OCI-LY3 (cell line): ENCODE results near the gene CTAG1B.
"Not testable (repeated sequence)": the region's sequence is repeated elsewhere in the genome, so short reads cannot be mapped to it uniquely, and the experiment has no call there.

Experiments
- H2AFZ ChIP-seq: fragments of 200-600, 300-600 bp; shearing (Covaris generic); 2 replicates; pipeline ENCODE4 v1.6.0; 2014; ENCODE audit warnings: antibody characterized with exemption, low read depth, low read length
- H3K27ac ChIP-seq: fragments of 200-600, 300-600 bp; sonication (generic); 2 replicates; pipeline ENCODE4 v1.5.1; 2014; ENCODE audit warnings: mild to moderate bottlenecking, low read length, moderate library complexity, mixed read lengths
- H3K27me3 ChIP-seq: fragments of 200-600, 300-600 bp; sonication (generic); 2 replicates; pipeline ENCODE4 v1.6.1; 2014; ENCODE audit warnings: low read depth, low read length, mixed read lengths
- H3K36me3 ChIP-seq: fragments of 200-600, 300-600 bp; sonication (generic); replicated peaks from 2 replicates; pipeline ENCODE3; 2014; ENCODE audit warnings: low read depth, low read length, mixed read lengths
- H3K4me1 ChIP-seq: fragments of 300-600, 200-600 bp; sonication (generic); 2 replicates; pipeline ENCODE4 v1.6.1; 2014; ENCODE audit warnings: low read length, mixed read lengths
- H3K4me2 ChIP-seq: fragments of 200-600, 300-600 bp; sonication (generic); 2 replicates; pipeline ENCODE4 v1.6.1; 2014; ENCODE audit warnings: low read length, mixed read lengths
- H3K4me3 ChIP-seq: fragments of 300-600, 200-600 bp; sonication (generic); 2 replicates; pipeline ENCODE4 v1.5.1; 2014; ENCODE audit warnings: antibody characterized with exemption, mild to moderate bottlenecking, low read length, moderate library complexity
- H3K79me2 ChIP-seq: fragments of 300-600, 200-600 bp; shearing (Covaris generic); 2 replicates; pipeline ENCODE4 v1.6.1; 2014; ENCODE audit warnings: mild to moderate bottlenecking, low read length, mixed read lengths
- H3K9ac ChIP-seq: fragments of 300-600, 200-600 bp; shearing (Covaris generic); 2 replicates; pipeline ENCODE4 v1.6.0; 2014; ENCODE audit warnings: mild to moderate bottlenecking, low read length, moderate library complexity
- H3K9me3 ChIP-seq: fragments of 200-600, 300-600 bp; shearing (Covaris generic); 2 replicates; pipeline ENCODE4 v1.6.1; 2014; ENCODE audit warnings: low read length, mixed read lengths; ENCODE audit not compliant: insufficient read depth
- H4K20me1 ChIP-seq: fragments of 200-600, 300-600 bp; sonication (generic); 2 replicates; pipeline ENCODE4 v1.6.1; 2016; ENCODE audit warnings: low read length, mixed read lengths; ENCODE audit not compliant: insufficient read depth
- EZH2phosphoT487 ChIP-seq: fragments of 200-600 bp; shearing (Covaris generic); IDR thresholded peaks from 2 replicates; pipeline ENCODE4 v1.6.1; 2018; ENCODE audit warnings: antibody characterized with exemption, mixed run types, low read depth
- TF ChIP-seq, protein P1 (sequence below): fragments of 200-600, 300-600 bp; sonication (generic); IDR thresholded peaks from 2 replicates; pipeline ENCODE4 v1.5.1; 2014; ENCODE audit warnings: antibody characterized with exemption, low read length, low read depth

The CTAG1B gene

DNA sequence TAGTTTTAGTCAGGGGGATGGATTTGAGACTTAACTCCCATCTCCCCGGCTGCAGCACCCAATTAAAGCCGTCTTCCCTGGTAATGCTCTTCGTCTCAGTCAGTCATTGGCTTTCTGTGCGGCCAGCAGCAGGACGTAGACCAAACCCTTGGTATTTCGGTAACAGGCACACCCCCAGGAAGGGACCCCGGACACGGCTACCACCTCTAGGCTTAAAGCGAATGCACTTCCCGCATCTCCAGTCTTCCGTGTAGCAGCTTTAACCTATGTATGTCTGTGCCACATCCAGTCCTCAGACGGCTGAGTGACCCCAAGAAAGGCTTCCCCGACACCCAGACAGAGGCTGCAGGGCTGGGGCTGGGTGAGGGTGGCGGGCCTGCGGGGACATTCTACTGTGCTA is 35.8 kb upstream of the CTAG1B start:
- no peaks in the 10 kb centered on the region for H4K20me1 ChIP-seq
- H3K9ac ChIP-seq = no peak overlapping the region
- no peaks in the 10 kb centered on the region for H3K27me3 ChIP-seq
- no peak overlapping the region for H3K27ac ChIP-seq
- no peaks in the 10 kb centered on the region for H3K79me2 ChIP-seq
- H3K4me2 ChIP-seq = no peak overlapping the region
- H3K9me3 ChIP-seq = no peaks in the 10 kb centered on the region
- H3K4me3 ChIP-seq = no peak overlapping the region
- no peaks in the 10 kb centered on the region for H3K36me3 ChIP-seq
- no peaks in the 10 kb centered on the region for H3K4me1 ChIP-seq
- H2AFZ ChIP-seq = no peak overlapping the region
- no peak for TF ChIP-seq EZH2phosphoT487
- TF ChIP-seq, protein P1, sequence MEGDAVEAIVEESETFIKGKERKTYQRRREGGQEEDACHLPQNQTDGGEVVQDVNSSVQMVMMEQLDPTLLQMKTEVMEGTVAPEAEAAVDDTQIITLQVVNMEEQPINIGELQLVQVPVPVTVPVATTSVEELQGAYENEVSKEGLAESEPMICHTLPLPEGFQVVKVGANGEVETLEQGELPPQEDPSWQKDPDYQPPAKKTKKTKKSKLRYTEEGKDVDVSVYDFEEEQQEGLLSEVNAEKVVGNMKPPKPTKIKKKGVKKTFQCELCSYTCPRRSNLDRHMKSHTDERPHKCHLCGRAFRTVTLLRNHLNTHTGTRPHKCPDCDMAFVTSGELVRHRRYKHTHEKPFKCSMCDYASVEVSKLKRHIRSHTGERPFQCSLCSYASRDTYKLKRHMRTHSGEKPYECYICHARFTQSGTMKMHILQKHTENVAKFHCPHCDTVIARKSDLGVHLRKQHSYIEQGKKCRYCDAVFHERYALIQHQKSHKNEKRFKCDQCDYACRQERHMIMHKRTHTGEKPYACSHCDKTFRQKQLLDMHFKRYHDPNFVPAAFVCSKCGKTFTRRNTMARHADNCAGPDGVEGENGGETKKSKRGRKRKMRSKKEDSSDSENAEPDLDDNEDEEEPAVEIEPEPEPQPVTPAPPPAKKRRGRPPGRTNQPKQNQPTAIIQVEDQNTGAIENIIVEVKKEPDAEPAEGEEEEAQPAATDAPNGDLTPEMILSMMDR = no peak

DNA sequence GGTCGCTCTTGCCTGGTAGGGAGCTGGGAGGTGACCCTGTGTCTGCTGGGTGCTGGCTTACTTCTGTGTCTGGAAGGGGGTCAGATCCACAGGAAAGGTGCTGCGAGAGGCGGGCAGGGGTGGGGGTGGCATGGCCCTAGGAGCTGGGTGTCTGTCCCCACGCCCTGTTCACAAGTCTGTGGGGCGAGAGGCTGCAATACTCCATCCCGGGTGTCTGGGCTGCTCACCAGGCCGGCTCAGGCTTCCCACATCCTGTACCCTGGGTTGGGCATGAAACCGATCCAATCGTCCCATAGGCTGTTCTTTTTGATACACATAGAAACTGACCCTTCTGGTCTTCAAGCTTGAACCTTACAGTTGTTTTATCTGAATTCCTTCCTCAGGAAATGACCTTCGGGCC is 35.3 kb upstream of the CTAG1B start:
- no peak for TF ChIP-seq EZH2phosphoT487
- TF ChIP-seq, protein P1 = no peak
- Histone ChIP-seq H3K9ac (no peak overlapping the region), H3K9me3 (no peaks in the 10 kb centered on the region)

DNA sequence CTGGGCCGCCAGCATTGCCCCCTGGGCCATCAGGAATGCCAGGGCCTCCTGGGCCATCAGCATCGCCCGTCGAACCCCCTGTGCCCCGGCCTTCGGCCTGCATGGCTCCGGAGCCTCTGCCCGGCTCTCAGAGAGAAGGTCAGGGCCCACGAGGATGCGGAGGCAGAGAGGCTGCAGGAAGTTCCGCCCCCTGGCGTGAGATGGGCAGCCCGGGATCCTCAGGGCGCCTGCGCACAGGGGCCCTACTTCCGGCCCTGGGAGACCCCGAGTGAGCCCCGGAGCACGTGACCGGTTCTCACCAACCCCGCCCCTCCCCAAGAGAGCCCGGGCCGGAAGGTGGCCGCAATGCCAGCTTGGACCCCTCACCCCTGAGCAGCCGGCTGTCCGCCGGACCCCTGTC is 34.3 kb upstream of the CTAG1B start, which contains the start of gene CTAG2:
Gene CTAG2 (minus strand): TSS at position 167 of the 400 bp plus-strand sequence. CDS start 64 bp downstream, at position 103.
- H3K4me2 ChIP-seq, H3K4me1 ChIP-seq, H3K79me2 ChIP-seq, H3K9ac ChIP-seq, H3K9me3 ChIP-seq, H2AFZ ChIP-seq, H3K27ac ChIP-seq, H3K27me3 ChIP-seq, H3K4me3 ChIP-seq, H4K20me1 ChIP-seq, H3K36me3 ChIP-seq: not testable (repeated sequence)

More for the DNA sequence above, 35.3 kb upstream of the CTAG1B start:
- no peaks in the 10 kb centered on the region for H3K36me3 ChIP-seq
- no peaks in the 10 kb centered on the region for H4K20me1 ChIP-seq
- H3K4me1 ChIP-seq = no peaks in the 10 kb centered on the region
- H3K27me3 ChIP-seq = no peaks in the 10 kb centered on the region
- no peak overlapping the region for H3K4me3 ChIP-seq
- no peak overlapping the region for H3K27ac ChIP-seq
- H2AFZ ChIP-seq = no peak overlapping the region
- H3K4me2 ChIP-seq = no peak overlapping the region
- H3K79me2 ChIP-seq = no peaks in the 10 kb centered on the region

DNA sequence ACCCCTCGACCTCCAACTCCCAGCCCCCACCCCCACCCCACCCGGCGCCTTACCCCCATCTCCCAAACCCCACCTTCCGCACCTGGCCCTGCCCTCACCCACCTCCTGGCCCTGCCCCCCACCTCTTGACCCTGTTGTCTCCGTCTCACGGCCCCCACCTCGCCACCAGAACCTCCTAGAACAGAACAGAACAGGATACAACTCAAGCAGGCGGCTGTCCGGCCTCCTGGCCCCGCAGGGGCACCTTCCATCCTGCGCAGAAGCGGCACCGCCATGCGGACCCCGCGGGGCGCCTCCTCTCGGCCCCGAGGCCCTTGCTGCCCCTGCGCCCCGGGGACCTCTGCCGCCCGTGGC is 33.9 kb upstream of the CTAG1B start:
- no peak for TF ChIP-seq EZH2phosphoT487
- TF ChIP-seq, protein P1 = no peak
- Histone ChIP-seq H3K4me2 (no peak overlapping the region), H3K4me3 (no peak overlapping the region), H2AFZ (no peak overlapping the region), H3K27me3 (no peaks in the 10 kb centered on the region), H4K20me1 (no peaks in the 10 kb centered on the region), H3K9me3 (no peaks in the 10 kb centered on the region), H3K79me2 (no peaks in the 10 kb centered on the region), H3K36me3 (no peaks in the 10 kb centered on the region), H3K9ac (no peak overlapping the region), H3K27ac (no peak overlapping the region), H3K4me1 (no peaks in the 10 kb centered on the region)
